ENCODE results near the gene POLR2L.
A peak's percentile ranks its signal among the peaks of the same experiment; 100 is the strongest.

Gene POLR2L

DNA sequence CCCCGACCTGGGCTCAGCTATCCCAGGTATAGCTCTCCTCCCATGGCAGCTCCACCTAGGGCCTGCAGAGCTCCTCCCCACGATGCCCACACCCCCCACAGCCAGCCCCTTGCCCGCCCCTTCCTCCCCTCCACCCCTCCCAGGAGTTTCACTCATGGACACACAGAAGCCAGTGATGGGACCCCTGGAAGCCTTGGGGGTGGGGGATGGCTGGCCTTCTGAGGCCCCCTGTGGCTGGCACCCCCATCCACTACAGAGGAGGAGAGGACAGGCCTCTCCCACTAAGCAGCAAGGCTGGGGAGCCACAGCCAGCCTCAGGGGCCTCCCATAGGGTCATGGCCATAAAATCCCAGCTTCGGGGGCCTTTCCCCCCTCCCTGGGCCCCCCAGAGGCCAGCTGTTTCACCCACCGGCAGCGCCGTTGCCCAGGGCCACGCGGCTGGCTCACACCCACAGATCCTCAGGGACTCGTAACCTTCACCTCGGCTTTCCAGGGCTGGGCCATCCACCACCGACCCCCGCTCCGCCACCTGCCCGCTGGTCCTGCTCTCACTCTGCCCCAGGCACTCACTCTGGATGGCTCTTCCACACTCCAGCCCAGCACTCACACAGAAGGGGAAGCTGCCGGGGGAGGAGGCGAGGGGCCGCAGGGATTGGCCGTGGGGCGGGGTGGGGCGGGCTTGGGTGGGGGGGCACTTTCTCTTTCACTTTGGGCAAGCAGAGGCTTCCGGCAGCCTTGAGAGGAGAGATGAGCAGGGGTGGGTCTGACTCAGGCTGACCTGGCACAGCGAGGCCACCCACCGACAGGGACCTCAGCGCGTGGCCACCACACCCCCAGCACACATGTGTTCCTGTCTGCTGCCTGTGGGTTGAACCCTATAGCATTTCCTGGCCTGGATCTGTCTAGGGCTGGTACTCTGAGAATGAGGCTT lies 46.4 kb downstream of the POLR2L start:
- DNase-seq = peak; percentile 83 to 90

DNA sequence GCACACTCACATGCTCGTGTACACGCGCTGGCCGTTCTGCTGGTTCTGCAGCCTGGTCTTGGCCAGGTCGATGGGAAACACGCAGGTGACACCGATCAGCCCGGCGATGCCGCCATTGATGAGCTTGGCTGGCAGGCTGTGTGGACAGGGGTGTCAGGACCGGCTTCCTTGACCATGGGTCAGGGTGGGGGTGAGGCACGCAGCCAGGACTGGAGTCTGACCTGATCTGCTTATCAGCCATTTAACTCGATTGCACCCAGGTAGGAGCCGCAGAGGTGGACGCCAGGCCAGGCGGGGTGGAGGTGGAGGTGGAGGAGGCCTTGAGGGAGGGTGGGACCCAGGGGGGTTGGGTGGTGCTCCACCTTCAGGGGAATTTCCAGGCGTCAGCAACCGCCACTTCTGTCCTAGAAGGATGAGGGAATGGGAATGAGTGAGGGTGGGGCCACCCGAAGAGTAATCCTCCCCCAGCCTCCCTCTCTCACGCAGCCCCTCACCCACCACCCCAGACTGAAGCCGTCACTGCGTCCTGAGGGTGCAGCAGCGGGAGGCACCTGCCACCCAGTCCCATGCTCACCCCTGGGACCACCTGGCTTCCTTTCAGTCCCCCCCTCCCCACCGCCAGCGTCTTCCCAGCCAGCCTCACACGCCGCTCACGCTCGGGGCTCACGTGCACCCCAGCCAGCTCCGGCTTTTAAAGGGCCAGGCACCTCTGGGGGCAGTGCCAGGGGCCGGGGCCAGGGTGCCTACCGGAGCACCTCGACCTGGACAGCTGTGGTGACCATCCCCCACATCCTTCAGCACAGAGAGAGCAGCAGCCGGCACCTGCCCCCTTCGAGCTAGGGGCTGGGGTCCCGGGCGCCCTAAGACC lies 47.3 kb downstream of the POLR2L start:
- no peak for DNase-seq
- no peak for TF ChIP-seq POLR2A (IDR thresholded peaks at IDR 0.05; ENCODE audit: low read length)
- TF ChIP-seq GATA1 (IDR thresholded peaks at IDR 0.05; ENCODE audit: low read depth, low read length) = no peak

More for the DNA sequence above, 46.4 kb downstream of the POLR2L start:
- TF ChIP-seq GATA1 (IDR thresholded peaks at IDR 0.05; ENCODE audit: low read depth, low read length) (no peak), POLR2A (IDR thresholded peaks at IDR 0.05; ENCODE audit: low read length) (no peak)

DNA sequence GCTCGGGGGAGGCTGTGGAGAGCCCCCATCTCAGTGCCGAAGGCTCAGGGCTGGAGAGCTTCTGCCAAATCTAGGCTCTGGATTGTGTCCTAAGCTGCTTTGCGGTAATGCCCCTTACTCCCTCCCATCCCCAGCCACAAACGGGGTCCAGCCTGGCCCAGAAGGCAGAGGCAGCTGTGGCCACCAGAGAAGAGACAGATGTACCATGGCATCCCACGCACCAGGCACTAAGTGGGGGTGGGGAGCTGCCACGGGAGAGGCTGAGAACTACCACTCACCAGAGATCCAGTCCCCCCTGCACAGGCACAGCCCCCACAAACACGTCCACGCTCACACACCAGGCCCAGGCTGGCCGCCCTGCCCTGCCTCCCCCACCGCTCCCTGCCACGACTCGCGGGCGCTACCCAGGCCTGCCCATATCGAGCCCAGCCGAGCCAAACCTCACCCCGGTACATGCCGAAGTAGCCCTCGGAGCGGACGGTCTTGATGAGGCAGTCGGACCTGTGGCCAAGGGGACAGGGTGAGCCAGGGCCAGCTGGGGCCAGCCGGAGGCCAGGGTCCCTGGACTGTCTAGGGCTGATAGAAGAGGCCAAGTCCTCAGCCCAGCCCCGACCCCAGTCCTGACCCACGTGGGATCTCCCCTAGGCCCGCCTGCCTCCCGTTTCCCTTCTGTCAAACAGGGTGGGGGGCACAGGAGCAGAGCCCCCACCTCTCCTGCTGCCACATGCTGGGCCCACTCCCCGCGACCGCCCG lies 48.1 kb downstream of the POLR2L start:
- no peak for DNase-seq
- no peak for TF ChIP-seq GATA1 (IDR thresholded peaks at IDR 0.05; ENCODE audit: low read depth, low read length)
- TF ChIP-seq POLR2A (IDR thresholded peaks at IDR 0.05; ENCODE audit: low read length) = no peak

DNA sequence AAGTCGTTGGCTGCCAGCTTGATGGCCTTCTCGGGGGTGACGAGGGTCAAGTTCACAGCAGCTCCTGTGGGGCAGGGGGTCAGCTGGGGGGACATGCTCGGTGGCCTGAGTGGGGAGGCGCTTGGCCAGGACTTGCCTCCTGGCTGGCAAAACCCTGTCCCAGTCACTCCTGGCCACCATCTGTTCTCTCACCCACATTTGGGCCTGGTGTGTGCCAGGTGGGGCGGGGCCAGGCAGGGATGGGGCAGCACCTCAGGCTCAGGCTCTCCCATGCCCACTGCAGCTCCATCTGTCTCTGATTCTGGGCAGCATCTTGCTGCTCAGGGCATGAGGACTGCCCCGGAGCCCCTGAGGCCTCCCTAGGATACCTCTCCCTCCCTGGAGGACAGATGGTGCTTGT lies 48.8 kb downstream of the POLR2L start:
- no peak for TF ChIP-seq POLR2A (IDR thresholded peaks at IDR 0.05; ENCODE audit: low read length)
- no peak for TF ChIP-seq GATA1 (IDR thresholded peaks at IDR 0.05; ENCODE audit: low read depth, low read length)
- no peak for DNase-seq

DNA sequence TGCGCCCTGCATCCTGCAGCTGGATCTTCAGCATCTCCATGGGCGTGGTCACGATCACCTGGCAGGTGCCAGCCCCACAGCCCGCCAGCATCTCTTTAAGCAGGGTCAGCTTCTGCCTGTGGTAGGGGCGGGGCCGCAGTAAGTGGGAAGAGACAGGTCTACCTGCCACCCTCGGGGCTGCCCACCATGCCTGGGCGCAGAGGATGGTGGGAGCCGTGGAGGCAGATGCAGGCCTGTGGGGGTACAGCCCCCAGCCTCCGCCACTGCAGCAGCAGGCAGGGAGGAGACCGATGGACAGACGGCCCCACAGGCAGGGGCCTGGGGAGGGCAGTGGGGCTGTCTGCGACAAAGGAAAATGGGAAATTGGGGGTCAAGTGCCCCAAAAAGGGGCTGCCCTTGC lies 49.5 kb downstream of the POLR2L start:
- TF ChIP-seq GATA1 (IDR thresholded peaks at IDR 0.05; ENCODE audit: low read depth, low read length) = no peak
- TF ChIP-seq POLR2A (IDR thresholded peaks at IDR 0.05; ENCODE audit: low read length) = no peak
- no peak for DNase-seq

DNA sequence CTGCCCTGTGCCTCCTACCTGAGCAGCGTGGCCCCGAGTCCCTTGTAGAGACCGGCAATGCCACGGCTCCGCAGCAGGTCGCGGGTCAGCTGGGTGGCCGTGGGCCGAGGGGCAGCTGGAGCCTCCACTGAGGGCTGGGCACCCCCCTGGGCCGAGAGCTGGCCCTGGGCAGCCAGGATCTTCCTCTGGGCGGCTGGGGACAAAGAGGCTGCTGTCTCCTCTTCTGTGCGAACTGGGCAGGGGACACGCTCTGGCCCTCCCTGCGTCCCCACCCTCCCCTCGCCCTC lies 49.9 kb downstream of the POLR2L start:
- DNase-seq = no peak
- TF ChIP-seq POLR2A (IDR thresholded peaks at IDR 0.05; ENCODE audit: low read length) (no peak), GATA1 (IDR thresholded peaks at IDR 0.05; ENCODE audit: low read depth, low read length) (no peak)

DNA sequence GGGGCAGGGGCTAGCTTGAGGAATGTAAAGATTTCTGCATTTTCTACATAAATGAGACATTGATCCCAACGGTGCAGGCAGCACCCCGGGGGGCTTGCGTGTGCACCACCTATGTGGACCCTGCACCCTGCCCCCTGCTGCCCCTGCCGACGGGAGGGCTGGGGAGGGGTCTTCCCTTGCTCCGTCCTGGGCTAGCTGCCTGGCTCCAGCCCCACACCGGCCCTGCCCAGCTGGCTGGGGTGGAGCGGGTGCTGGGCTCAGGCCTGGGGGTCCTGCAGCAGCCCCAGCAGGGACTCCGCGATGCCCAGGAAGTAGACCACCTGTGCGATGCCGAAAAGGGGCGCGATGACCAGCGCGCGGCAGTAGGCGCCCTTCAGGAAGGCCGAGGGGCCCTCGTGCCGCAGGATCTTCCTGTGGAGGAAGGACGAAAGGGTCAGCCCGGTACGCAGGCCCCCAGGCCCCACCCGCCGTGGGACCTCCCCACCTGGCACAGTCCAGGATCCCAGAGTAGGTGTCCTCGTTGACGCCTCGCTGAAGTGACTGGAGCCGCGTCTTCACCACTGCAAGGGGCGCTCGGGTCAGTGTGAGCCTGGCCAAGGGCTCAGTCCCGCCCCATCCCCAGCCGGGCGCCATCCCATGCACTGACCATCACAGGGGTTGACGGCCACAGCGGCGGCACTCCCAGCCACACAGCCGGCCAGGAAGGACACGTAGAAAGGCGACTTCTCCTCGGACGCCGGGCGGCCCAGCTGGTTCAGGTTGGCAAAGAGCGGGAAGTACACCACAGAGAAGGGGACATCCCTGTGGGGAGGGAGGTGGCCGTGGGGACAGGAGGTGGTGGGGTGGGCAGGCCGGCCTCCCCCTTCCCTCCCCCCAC lies 50.4 kb downstream of the POLR2L start:
- DNase-seq = no peak

DNA sequence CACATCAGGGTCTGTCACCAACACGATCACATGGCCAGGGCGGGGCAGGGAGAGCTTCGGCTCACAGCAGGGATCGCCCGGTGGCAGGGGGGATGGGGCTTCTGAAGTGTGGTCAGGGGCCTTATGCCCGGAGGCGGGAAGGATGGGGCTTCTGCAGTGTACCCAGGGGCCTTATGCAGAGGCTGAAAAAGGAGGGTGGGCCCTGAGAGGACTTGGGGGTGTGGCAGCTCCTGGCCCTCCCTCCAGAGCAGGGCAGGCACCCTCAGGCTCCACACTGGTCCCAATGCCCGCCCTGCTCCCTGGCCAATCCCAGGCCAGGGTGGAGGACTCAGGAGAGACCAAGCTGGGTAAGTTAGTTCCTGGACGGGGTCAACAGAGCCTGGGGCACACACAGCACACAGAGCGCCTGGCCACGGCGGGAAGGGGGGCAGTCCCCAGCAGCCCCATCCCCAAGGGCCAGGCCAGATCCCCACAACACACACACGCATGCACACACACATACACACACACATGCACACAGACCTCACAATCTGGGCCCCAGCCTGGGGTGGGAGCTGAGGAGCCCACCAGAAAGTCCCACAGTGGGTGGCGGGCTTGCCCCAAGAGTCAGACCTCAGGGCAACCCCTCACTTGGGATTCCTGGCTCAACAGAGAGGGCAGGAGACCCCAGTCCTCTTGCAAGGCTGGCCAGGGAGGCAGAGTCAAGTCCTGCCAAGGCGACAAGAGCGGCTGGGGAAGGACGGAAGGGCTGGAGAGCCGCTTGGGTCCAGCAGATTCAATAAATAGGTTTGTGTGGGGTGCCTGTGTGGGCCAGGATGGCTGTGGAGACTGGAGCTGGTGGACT lies 51.4 kb downstream of the POLR2L start:
- TF ChIP-seq GATA1 (IDR thresholded peaks at IDR 0.05; ENCODE audit: low read depth, low read length) (no peak), POLR2A (IDR thresholded peaks at IDR 0.05; ENCODE audit: low read length) (no peak)
- no peak for DNase-seq

More for the DNA sequence above, 50.4 kb downstream of the POLR2L start:
- no peak for TF ChIP-seq POLR2A (IDR thresholded peaks at IDR 0.05; ENCODE audit: low read length)
- TF ChIP-seq GATA1 (IDR thresholded peaks at IDR 0.05; ENCODE audit: low read depth, low read length) = no peak

DNA sequence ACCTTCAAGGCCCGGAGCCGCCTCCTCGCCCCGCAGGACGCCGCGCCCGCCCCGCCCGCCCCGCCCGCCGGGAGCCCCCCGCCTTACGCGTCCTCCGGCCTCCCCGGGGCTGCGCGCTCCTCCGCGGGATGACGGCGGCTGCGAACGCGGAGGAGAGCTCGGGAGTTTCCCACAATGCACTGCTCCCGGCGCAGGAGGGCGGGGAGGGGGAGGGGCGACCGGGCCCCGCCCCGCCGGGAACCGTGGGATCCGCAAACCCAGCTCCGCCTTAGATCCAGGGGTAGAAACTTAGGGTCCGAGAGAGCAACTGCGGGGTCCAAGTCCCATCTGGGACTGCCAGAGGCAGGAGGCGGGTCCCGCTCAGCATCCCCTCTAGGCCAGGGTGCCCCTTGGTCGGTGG lies 52.4 kb downstream of the POLR2L start, which contains the start of gene CEND1:
Gene CEND1 (minus strand): TSS at position 148 of the 400 bp plus-strand sequence. CDS start 1,514 bp downstream, outside the sequence.
- TF ChIP-seq POLR2A (IDR thresholded peaks at IDR 0.05; ENCODE audit: low read length) = no peak
- no peak for TF ChIP-seq GATA1 (IDR thresholded peaks at IDR 0.05; ENCODE audit: low read depth, low read length)
- peak in 1 of 2 experiments; percentile 41 for DNase-seq

Measured in erythroblast (primary cell).